GM10266 (cell line): ENCODE data around the gene TUBB.

Experiments
- DNase-seq: peaks from one replicate; pipeline ENCODE4 v3.0.0; 2012; ENCODE audit errors: extremely low spot score
- CTCF ChIP-seq: IDR thresholded peaks from 2 replicates; pipeline ENCODE4 v1.5.1; 2012; ENCODE audit warnings: mild to moderate bottlenecking, low read depth; ENCODE audit not compliant: control insufficient read depth, insufficient read depth; ENCODE audit errors: missing control alignments

The TUBB gene

GRCh38 chr6:30681766-30682142 is 38.4 kb upstream of the TUBB start:
- peak; percentile 7 for DNase-seq
- TF ChIP-seq CTCF: no peak

GRCh38 chr6:30682143-30683117 is 37.7 kb upstream of the TUBB start:
- no peak for TF ChIP-seq CTCF
- DNase-seq: peak; percentile 81

- TF ChIP-seq CTCF: no peak
- DNase-seq: peak; percentile 6
Measured at GRCh38 chr6:30683183-30683979, 36.8 kb upstream of the TUBB start.

- no peak for DNase-seq
- TF ChIP-seq CTCF: no peak
Measured at GRCh38 chr6:30683980-30684338, 36.2 kb upstream of the TUBB start.

- TF ChIP-seq CTCF: no peak
- DNase-seq: peak; percentile 68
Measured at GRCh38 chr6:30684386-30685156, 35.6 kb upstream of the TUBB start.

GRCh38 chr6:30685157-30686008 is 34.8 kb upstream of the TUBB start:
- peak; percentile 50 for TF ChIP-seq CTCF
- DNase-seq: no peak
